ENCODE measurements around the gene SLC11A1.

Gene SLC11A1

GRCh38 chr2:218432676-218433365, 50.7 kb downstream of the SLC11A1 start:
- in situ Hi-C loops (cut with MboI; ENCODE audit: low sequenced_read_pairs): no loop called here

GRCh38 chr2:218434456-218434855, 52.4 kb downstream of the SLC11A1 start:
- in situ Hi-C loops (cut with MboI; ENCODE audit: low sequenced_read_pairs): no loop called here

GRCh38 chr2:218435003-218435982, 53.2 kb downstream of the SLC11A1 start:
- in situ Hi-C loops (cut with MboI; ENCODE audit: low sequenced_read_pairs): no loop called here

- in situ Hi-C loops (cut with MboI; ENCODE audit: low sequenced_read_pairs): no loop called here
These were observed 54.9 kb downstream of the SLC11A1 start for GRCh38 chr2:218436992-218437391.

- in situ Hi-C loops (cut with MboI; ENCODE audit: low sequenced_read_pairs): no loop called here
These were observed 55.9 kb downstream of the SLC11A1 start for GRCh38 chr2:218437969-218438368.

GRCh38 chr2:218438596-218438995, 56.5 kb downstream of the SLC11A1 start:
- in situ Hi-C loops (cut with MboI; ENCODE audit: low sequenced_read_pairs): no loop called here

- in situ Hi-C loops (cut with MboI; ENCODE audit: low sequenced_read_pairs): no loop called here
These were observed 62.8 kb downstream of the SLC11A1 start for GRCh38 chr2:218444692-218445357.

GRCh38 chr2:218445602-218446001, 63.5 kb downstream of the SLC11A1 start:
- in situ Hi-C loops (cut with MboI; ENCODE audit: low sequenced_read_pairs): no loop called here

Data from hTERT RPE-1 (cell line).